ENCODE measurements around the gene ESCO1. TPM values are rescaled to one million over a fixed set of nuclear protein-coding genes. Genes with fewer than 3 reads are reported as not detected.
"Not testable (repeated sequence)": the region's sequence is repeated elsewhere in the genome, so short reads cannot be mapped to it uniquely, and the experiment has no call there.

ESCO1 gene
- polyA plus RNA-seq, 1 donor (not counting 4 experiments of a cell fraction or from before 2014, with no cell fraction given), result 12.1 TPM

- no peaks in the 10 kb centered on the region for H3K9me3 ChIP-seq (ENCODE audit: control insufficient read depth, low read depth, low read length)
- peak within 1 kb of the TSS; percentile 98 for H2AFZ ChIP-seq (ENCODE audit: control insufficient read depth, low read length)
- H3K4me3 ChIP-seq (ENCODE audit: control insufficient read depth in 2 of 3, extremely low read depth in 1 of 3, insufficient read depth in 2 of 3, low read depth in 1 of 3, low read length in 3 of 3), result peak within 1 kb of the TSS; percentile 82 to 100 (median 97)
- DNase-seq (ENCODE audit: low read depth, low spot score), result peak; percentile 71
- TF ChIP-seq, protein P1, sequence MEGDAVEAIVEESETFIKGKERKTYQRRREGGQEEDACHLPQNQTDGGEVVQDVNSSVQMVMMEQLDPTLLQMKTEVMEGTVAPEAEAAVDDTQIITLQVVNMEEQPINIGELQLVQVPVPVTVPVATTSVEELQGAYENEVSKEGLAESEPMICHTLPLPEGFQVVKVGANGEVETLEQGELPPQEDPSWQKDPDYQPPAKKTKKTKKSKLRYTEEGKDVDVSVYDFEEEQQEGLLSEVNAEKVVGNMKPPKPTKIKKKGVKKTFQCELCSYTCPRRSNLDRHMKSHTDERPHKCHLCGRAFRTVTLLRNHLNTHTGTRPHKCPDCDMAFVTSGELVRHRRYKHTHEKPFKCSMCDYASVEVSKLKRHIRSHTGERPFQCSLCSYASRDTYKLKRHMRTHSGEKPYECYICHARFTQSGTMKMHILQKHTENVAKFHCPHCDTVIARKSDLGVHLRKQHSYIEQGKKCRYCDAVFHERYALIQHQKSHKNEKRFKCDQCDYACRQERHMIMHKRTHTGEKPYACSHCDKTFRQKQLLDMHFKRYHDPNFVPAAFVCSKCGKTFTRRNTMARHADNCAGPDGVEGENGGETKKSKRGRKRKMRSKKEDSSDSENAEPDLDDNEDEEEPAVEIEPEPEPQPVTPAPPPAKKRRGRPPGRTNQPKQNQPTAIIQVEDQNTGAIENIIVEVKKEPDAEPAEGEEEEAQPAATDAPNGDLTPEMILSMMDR (optimal IDR thresholded peaks at IDR 0.05 in 1 of 3, IDR thresholded peaks at IDR 0.05 in 1 of 3, conservative IDR thresholded peaks at IDR 0.05 in 1 of 3; ENCODE audit: extremely low read depth in 1 of 3, insufficient read depth in 2 of 3, low read length in 3 of 3), result peak; percentile 91 to 95 (median 93)
- TF ChIP-seq EZH2 (IDR thresholded peaks at IDR 0.05; ENCODE audit: low read length), result no peak
- no peak for FAIRE-seq
- H3K79me2 ChIP-seq (ENCODE audit: control insufficient read depth, insufficient read depth, low read length), result peaks cover 52% of the 10 kb centered on the region
- peaks cover 8% of the 10 kb centered on the region for H4K20me1 ChIP-seq (ENCODE audit: control insufficient read depth, extremely low read depth, insufficient read depth, low read length)
- dilution Hi-C loops (cut with MboI; ENCODE audit: extremely low pct_ligation_motif_present, low sequenced_read_pairs), result no loop called here
- no peaks in the 10 kb centered on the region for H3K9me1 ChIP-seq (ENCODE audit: control insufficient read depth, extremely low read depth, insufficient read depth, low read length)
- peak within 1 kb of the TSS; percentile 75 for H3K4me2 ChIP-seq (ENCODE audit: control insufficient read depth, extremely low read depth, insufficient read depth, low read depth, low read length)
- peaks cover 11% of the 10 kb centered on the region for H3K4me1 ChIP-seq (ENCODE audit: control insufficient read depth, extremely low read depth, insufficient read depth, low read length)
- no peaks in the 10 kb centered on the region for H3K27me3 ChIP-seq (ENCODE audit: control insufficient read depth, extremely low read depth, insufficient read depth, low read length)
- peak within 1 kb of the TSS; percentile 99 for H3K9ac ChIP-seq (ENCODE audit: control insufficient read depth, extremely low read depth, insufficient read depth, low read length)
- H3K36me3 ChIP-seq (ENCODE audit: control insufficient read depth in 2 of 2, extremely low read depth in 1 of 2, insufficient read depth in 2 of 2, low read length in 2 of 2), result peaks cover 2 to 14% of the 10 kb centered on the region in 2 experiments
- H3K27ac ChIP-seq (ENCODE audit: control insufficient read depth, insufficient read depth, low read length), result peak within 1 kb of the TSS; percentile 95
Measured at GRCh38 chr18:21612125-21613039, 11.9 kb upstream of the ESCO1 start, which contains the start of gene SNRPD1. Gene SNRPD1 (plus strand): TSS chr18:21612314. CDS start chr18:21612430, 116 bp downstream.

- peak overlapping the region; percentile 75 for H3K4me2 ChIP-seq (ENCODE audit: control insufficient read depth, extremely low read depth, insufficient read depth, low read depth, low read length)
- DNase-seq (ENCODE audit: low read depth, low spot score); FAIRE-seq; H3K36me3 ChIP-seq (ENCODE audit: control insufficient read depth in 2 of 2, extremely low read depth in 1 of 2, insufficient read depth in 2 of 2, low read length in 2 of 2); H3K9me3 ChIP-seq (ENCODE audit: control insufficient read depth, low read depth, low read length); H3K9me1 ChIP-seq (ENCODE audit: control insufficient read depth, extremely low read depth, insufficient read depth, low read length); H4K20me1 ChIP-seq (ENCODE audit: control insufficient read depth, extremely low read depth, insufficient read depth, low read length); H3K27me3 ChIP-seq (ENCODE audit: control insufficient read depth, extremely low read depth, insufficient read depth, low read length); dilution Hi-C loops (cut with MboI; ENCODE audit: extremely low pct_ligation_motif_present, low sequenced_read_pairs): not testable (repeated sequence)
- peak overlapping the region; percentile 95 for H3K27ac ChIP-seq (ENCODE audit: control insufficient read depth, insufficient read depth, low read length)
- H2AFZ ChIP-seq (ENCODE audit: control insufficient read depth, low read length), result peak overlapping the region; percentile 92
- H3K79me2 ChIP-seq (ENCODE audit: control insufficient read depth, insufficient read depth, low read length), result peaks cover 43% of the 10 kb centered on the region
- peak overlapping the region; percentile 82 to 100 (median 97) for H3K4me3 ChIP-seq (ENCODE audit: control insufficient read depth in 2 of 3, extremely low read depth in 1 of 3, insufficient read depth in 2 of 3, low read depth in 1 of 3, low read length in 3 of 3)
- H3K4me1 ChIP-seq (ENCODE audit: control insufficient read depth, extremely low read depth, insufficient read depth, low read length), result peaks cover 11% of the 10 kb centered on the region
- H3K9ac ChIP-seq (ENCODE audit: control insufficient read depth, extremely low read depth, insufficient read depth, low read length), result peak overlapping the region; percentile 99
Measured at GRCh38 chr18:21611401-21612124, 11.1 kb upstream of the ESCO1 start.
